ENCODE results near the gene CBLB. TPM values are rescaled to one million over a fixed set of nuclear protein-coding genes. Genes with fewer than 3 reads are reported as not detected.

The CBLB gene
- total and polyA plus RNA-seq, 8 donors: 30.7 to 49.3 (median 42.6) TPM

- H3K9me3 ChIP-seq: no peaks in the 10 kb centered on the region
- no peak overlapping the region for H3K27ac ChIP-seq
- H3K4me1 ChIP-seq: no peaks in the 10 kb centered on the region
- ATAC-seq (no peak), DNase-seq (no peak)
- no peaks in the 10 kb centered on the region for H3K27me3 ChIP-seq
- intact Hi-C loops (cut with DNase I): no loop called here
- TF ChIP-seq, protein P1, sequence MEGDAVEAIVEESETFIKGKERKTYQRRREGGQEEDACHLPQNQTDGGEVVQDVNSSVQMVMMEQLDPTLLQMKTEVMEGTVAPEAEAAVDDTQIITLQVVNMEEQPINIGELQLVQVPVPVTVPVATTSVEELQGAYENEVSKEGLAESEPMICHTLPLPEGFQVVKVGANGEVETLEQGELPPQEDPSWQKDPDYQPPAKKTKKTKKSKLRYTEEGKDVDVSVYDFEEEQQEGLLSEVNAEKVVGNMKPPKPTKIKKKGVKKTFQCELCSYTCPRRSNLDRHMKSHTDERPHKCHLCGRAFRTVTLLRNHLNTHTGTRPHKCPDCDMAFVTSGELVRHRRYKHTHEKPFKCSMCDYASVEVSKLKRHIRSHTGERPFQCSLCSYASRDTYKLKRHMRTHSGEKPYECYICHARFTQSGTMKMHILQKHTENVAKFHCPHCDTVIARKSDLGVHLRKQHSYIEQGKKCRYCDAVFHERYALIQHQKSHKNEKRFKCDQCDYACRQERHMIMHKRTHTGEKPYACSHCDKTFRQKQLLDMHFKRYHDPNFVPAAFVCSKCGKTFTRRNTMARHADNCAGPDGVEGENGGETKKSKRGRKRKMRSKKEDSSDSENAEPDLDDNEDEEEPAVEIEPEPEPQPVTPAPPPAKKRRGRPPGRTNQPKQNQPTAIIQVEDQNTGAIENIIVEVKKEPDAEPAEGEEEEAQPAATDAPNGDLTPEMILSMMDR (IDR thresholded peaks at IDR 0.05): no peak
- no peak overlapping the region for H3K4me3 ChIP-seq
- H3K36me3 ChIP-seq: peaks cover 0 to 47% of the 10 kb centered on the region in 2 donors
These were observed 195.8 kb downstream of the CBLB start for GRCh38 chr3:105672996-105673395.

DNA sequence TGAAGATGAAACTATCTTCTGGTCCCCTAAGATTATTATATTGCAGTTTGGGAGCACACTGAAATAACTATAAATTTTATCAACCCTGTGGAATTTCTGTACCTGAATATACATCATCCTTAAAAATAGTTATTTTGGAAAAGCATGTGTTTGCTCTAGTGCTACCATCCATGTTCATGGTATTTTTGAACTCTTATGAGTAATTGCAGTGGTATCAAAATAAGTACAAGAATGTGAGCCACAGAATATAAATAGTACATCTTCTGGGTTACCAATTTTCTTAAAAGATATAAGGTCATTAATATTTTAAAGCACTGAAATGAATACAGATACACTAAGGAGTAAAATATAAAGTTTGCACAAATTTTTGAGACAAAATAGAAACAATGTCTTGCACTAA lies 206.5 kb downstream of the CBLB start:
- Histone ChIP-seq H3K36me3 (peaks cover 0 to 46% of the 10 kb centered on the region in 2 donors), H3K27ac (no peak overlapping the region), H3K9me3 (no peaks in the 10 kb centered on the region), H3K27me3 (no peaks in the 10 kb centered on the region), H3K4me3 (no peak overlapping the region), H3K4me1 (no peaks in the 10 kb centered on the region)
- intact Hi-C loops (cut with DNase I): no loop called here
- TF ChIP-seq, protein P1 (IDR thresholded peaks at IDR 0.05): no peak
- no peak for ATAC-seq
- no peak for DNase-seq

GRCh38 chr3:105661461-105661860 lies 207.4 kb downstream of the CBLB start:
- Histone ChIP-seq H3K4me1 (no peaks in the 10 kb centered on the region), H3K27me3 (no peaks in the 10 kb centered on the region), H3K9me3 (no peaks in the 10 kb centered on the region), H3K4me3 (no peak overlapping the region), H3K27ac (no peak overlapping the region), H3K36me3 (peaks cover 0 to 46% of the 10 kb centered on the region in 2 donors)
- DNase-seq (no peak), ATAC-seq (no peak)
- intact Hi-C loops (cut with DNase I): no loop called here
- TF ChIP-seq, protein P1 (IDR thresholded peaks at IDR 0.05): no peak

DNA sequence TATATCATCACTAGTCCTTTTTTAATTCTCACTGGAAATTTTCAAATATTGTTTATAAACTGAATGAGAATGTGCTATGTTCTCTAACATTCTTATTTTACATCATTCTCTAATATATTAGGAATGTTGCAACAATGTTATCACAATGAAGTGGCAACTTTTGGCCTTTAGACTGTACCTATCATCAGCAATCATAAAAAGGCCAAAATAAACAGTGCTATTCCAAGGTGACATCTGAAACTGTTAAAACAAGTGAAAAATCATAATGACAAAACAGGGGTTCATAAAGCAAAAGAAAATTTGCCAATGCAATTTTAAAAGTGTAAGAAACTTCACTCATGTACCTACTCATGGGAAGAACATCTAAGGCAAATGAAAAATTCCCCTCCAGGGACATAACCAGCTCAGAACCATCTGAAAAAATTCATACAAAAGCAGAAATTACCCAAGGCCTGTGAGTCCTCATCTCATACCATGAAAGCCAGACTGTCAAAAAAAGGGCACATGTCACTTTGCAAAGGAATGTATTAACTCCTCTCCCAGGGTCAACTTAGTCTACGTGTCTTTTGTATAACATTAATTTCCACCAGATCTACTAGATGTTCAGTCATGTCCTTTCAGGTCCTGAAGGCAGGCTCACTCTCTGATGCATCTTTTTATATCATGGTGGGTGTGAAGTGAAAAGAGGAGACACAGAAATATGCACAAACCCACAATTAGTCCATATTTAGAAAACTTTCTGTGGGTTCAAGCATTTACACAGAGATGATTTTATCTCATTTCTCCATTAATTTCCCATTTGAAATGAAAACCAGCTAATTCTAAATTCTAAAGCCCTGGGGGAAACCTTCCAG lies 211.9 kb downstream of the CBLB start:
- DNase-seq: no peak
- H3K27me3 ChIP-seq: no peaks in the 10 kb centered on the region
- no peak for ATAC-seq
- H3K9me3 ChIP-seq: no peaks in the 10 kb centered on the region
- H3K27ac ChIP-seq: no peak overlapping the region
- TF ChIP-seq, protein P1 (IDR thresholded peaks at IDR 0.05): no peak
- no peak overlapping the region for H3K4me3 ChIP-seq
- peaks cover 0 to 37% of the 10 kb centered on the region in 2 donors for H3K36me3 ChIP-seq
- H3K4me1 ChIP-seq: no peaks in the 10 kb centered on the region
- intact Hi-C loops (cut with DNase I): no loop called here

DNA sequence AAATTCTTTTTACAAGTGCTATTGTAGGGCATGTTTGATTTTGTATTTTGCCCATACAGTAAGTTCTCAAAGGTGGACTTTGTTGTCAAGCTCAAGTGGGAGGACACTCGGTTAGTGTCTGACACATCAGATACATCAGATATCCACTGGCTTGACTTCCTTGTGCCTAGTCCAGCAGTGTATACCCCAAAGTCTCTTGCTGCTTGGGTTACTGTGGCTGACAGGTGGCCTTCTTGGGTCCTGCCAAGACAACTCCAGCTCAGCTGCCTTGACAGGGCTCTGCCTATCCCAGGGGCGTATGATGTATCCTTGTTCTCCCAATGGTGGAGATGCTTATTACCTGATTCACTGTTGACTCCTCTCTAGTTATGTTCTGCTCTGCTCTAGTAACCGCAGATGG lies 214.9 kb downstream of the CBLB start:
- DNase-seq: no peak
- ATAC-seq: no peak
- H3K36me3 ChIP-seq: peaks cover 0 to 9% of the 10 kb centered on the region in 2 donors
- intact Hi-C loops (cut with DNase I): no loop called here
- no peak overlapping the region for H3K27ac ChIP-seq
- TF ChIP-seq, protein P1 (IDR thresholded peaks at IDR 0.05): no peak
- no peaks in the 10 kb centered on the region for H3K9me3 ChIP-seq
- no peaks in the 10 kb centered on the region for H3K4me1 ChIP-seq
- H3K4me3 ChIP-seq: no peak overlapping the region
- no peaks in the 10 kb centered on the region for H3K27me3 ChIP-seq
